OCI-LY7 (cell line): ENCODE data around the gene NIBAN1. TPM values are rescaled to one million over a fixed set of nuclear protein-coding genes. Genes with fewer than 3 reads are reported as not detected.

Experiments
- BruUV-seq: library from RNA; stranded (reverse); fragments of 400-500 nt; replicated peaks from 2 replicates; lab custom pipeline; 2021; lab: Mats Ljungman, UMichigan
- CTCF ChIA-PET: fragments of 300-600 bp; sonication (Branson Sonifier 250); formaldehyde crosslinking; loops from one replicate; lab custom pipeline; 2022; ENCODE audit warnings: antibody characterized with exemption; ENCODE audit not compliant: unreplicated experiment; lab: Charles Lee
- POLR2A ChIA-PET: fragments of 300-600 bp; sonication (Branson Sonifier 250); formaldehyde crosslinking; loops from one replicate; lab custom pipeline; 2022; ENCODE audit warnings: antibody characterized with exemption; lab: Charles Lee
- DNase-seq: peaks from one replicate; pipeline ENCODE4 v3.0.0-alpha.2; 2015; ENCODE audit warnings: low spot score
- H2AFZ ChIP-seq: fragments of 200-600 bp; sonication (generic), shearing (Covaris generic); 2 replicates; pipeline ENCODE4 v1.6.1; 2014; ENCODE audit warnings: mild to moderate bottlenecking, antibody characterized with exemption, low read length, moderate library complexity
- H3K27ac ChIP-seq: fragments of 200-600 bp; sonication (generic); 2 replicates; pipeline ENCODE4 v1.5.1; 2014; ENCODE audit warnings: mixed run types, low read depth, mild to moderate bottlenecking, moderate library complexity, low read length, inconsistent platforms; ENCODE audit not compliant: poor library complexity, severe bottlenecking
- H3K36me3 ChIP-seq: fragments of 200-600 bp; sonication (generic); 2 replicates; pipeline ENCODE4 v1.6.1; 2014; ENCODE audit warnings: mild to moderate bottlenecking, antibody characterized with exemption, low read length, moderate library complexity, mixed read lengths; ENCODE audit not compliant: insufficient read depth
- H3K4me1 ChIP-seq: fragments of 200-600 bp; sonication (generic); 2 replicates; pipeline ENCODE4 v1.5.1; 2014; ENCODE audit warnings: mild to moderate bottlenecking, low read length; ENCODE audit not compliant: insufficient read depth, poor library complexity, severe bottlenecking
- H3K4me2 ChIP-seq: fragments of 200-600 bp; sonication (generic); 2 replicates; pipeline ENCODE4 v1.6.1; 2014; ENCODE audit warnings: mild to moderate bottlenecking, low read length
- H3K4me3 ChIP-seq: fragments of 200-600 bp; sonication (generic); 2 replicates; pipeline ENCODE4 v1.5.1; 2014; ENCODE audit warnings: mild to moderate bottlenecking, low read depth, low read length; ENCODE audit not compliant: poor library complexity, severe bottlenecking
- H3K79me2 ChIP-seq: fragments of 200-600 bp; sonication (generic); 2 replicates; pipeline ENCODE4 v1.6.1; 2016; ENCODE audit warnings: low read depth, mild to moderate bottlenecking, low read length, moderate library complexity, mixed read lengths; ENCODE audit not compliant: insufficient read depth
- H3K9me2 ChIP-seq: fragments of 200-600 bp; sonication (generic); 2 replicates; pipeline ENCODE4 v1.6.1; 2016; ENCODE audit warnings: mild to moderate bottlenecking, low read length, mixed read lengths; ENCODE audit not compliant: insufficient read depth
- H3K9me3 ChIP-seq: fragments of 200-600 bp; sonication (generic); 2 replicates; pipeline ENCODE4 v1.6.1; 2014; ENCODE audit warnings: mild to moderate bottlenecking, mixed run types, low read length, mixed read lengths
- H4K20me1 ChIP-seq: fragments of 200-600 bp; sonication (generic); 2 replicates; pipeline ENCODE4 v1.6.1; 2014; ENCODE audit warnings: mild to moderate bottlenecking, antibody characterized with exemption, low read length, moderate library complexity, mixed read lengths; ENCODE audit not compliant: insufficient read depth
- EZH2phosphoT487 ChIP-seq: fragments of 200-600 bp; sonication (generic); IDR thresholded peaks from 2 replicates; pipeline ENCODE4 v1.6.1; 2018; ENCODE audit warnings: low read depth, borderline replicate concordance, mild to moderate bottlenecking, mixed run types, antibody characterized with exemption, low read length, moderate library complexity, mixed read lengths
- intact Hi-C: fragments of 100-400 bp; cut with micrococcal nuclease; formaldehyde crosslinking; loops from one replicate; pipeline ENCODE4 v1.10.0; 2022; ENCODE audit not compliant: unreplicated experiment
- total RNA-seq, 2 experiments: library from RNA; depleted of rRNA in 1 of 2; stranded (reverse); fragments of >200 nt in 1 of 2; shearing (Covaris generic) in 1 of 2; gene quantifications; 2 replicates each; pipeline ENCODE4 v1.2.3, GENCODE V29; 2014 to 2022
- TF ChIP-seq, protein P1 (sequence below): fragments of 200-600 bp; sonication (generic); conservative IDR thresholded peaks from 2 replicates; pipeline ENCODE4 v1.5.1; 2014; ENCODE audit warnings: mild to moderate bottlenecking, antibody characterized with exemption, low read length, moderate library complexity, mixed read lengths

NIBAN1 gene
- total RNA-seq, 2 experiments from 2014 or later, result not detected

DNA sequence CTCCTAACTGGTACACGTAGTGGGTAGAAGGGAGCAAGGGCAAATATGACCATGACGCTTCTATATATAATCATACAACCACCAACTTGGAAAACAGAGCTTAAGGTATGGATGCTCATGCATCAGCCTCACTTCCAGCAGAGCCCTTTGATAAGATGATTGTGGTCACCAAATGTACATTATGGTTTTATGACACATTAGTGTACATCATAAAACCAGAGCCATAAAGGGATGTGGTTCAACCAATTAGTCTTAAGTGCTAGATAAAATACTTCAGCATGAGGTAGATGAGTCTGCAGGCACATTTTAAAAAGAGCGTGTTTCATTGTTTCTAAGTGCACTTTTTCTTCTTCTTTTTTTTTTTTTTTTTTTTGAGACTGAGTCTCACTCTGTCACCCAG is 43.7 kb downstream of the NIBAN1 start:
- Histone ChIP-seq H3K9me3 (no peaks in the 10 kb centered on the region), H3K4me3 (no peak overlapping the region), H2AFZ (no peak overlapping the region), H3K4me2 (no peak overlapping the region), H3K27ac (no peak overlapping the region), H3K36me3 (no peaks in the 10 kb centered on the region), H4K20me1 (no peaks in the 10 kb centered on the region), H3K4me1 (no peaks in the 10 kb centered on the region), H3K9me2 (no peaks in the 10 kb centered on the region), H3K79me2 (no peaks in the 10 kb centered on the region)
- ChIA-PET CTCF (no interaction called here), POLR2A (no interaction called here)
- no TSS peak for BruUV-seq
- DNase-seq, result no peak
- no peak for TF ChIP-seq EZH2phosphoT487
- TF ChIP-seq, protein P1, sequence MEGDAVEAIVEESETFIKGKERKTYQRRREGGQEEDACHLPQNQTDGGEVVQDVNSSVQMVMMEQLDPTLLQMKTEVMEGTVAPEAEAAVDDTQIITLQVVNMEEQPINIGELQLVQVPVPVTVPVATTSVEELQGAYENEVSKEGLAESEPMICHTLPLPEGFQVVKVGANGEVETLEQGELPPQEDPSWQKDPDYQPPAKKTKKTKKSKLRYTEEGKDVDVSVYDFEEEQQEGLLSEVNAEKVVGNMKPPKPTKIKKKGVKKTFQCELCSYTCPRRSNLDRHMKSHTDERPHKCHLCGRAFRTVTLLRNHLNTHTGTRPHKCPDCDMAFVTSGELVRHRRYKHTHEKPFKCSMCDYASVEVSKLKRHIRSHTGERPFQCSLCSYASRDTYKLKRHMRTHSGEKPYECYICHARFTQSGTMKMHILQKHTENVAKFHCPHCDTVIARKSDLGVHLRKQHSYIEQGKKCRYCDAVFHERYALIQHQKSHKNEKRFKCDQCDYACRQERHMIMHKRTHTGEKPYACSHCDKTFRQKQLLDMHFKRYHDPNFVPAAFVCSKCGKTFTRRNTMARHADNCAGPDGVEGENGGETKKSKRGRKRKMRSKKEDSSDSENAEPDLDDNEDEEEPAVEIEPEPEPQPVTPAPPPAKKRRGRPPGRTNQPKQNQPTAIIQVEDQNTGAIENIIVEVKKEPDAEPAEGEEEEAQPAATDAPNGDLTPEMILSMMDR, result no peak
- intact Hi-C loops, result no loop called here

DNA sequence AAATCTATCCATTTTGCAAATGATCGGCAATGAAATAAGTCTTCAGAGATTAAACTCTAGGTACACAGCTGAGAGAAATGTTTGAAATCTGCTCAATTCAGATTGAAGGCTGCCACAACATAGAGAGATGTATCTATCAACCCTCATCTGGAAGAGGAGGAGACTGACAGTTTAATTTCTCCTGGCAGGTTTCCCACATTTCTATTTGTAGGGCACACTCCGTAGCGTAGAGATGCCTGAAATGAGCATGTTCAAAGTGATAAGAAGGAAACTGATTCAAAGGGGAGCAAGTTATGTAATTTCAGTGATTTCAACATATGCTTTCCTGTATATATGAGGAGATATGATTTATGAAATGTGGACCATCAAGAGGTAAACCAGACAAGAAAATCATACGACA is 44.1 kb downstream of the NIBAN1 start:
- no peak overlapping the region for H3K4me3 ChIP-seq
- no peaks in the 10 kb centered on the region for H4K20me1 ChIP-seq
- H3K9me2 ChIP-seq, result no peaks in the 10 kb centered on the region
- intact Hi-C loops, result no loop called here
- BruUV-seq, result no TSS peak
- no peaks in the 10 kb centered on the region for H3K36me3 ChIP-seq
- ChIA-PET POLR2A (no interaction called here), CTCF (no interaction called here)
- H3K4me2 ChIP-seq, result no peak overlapping the region
- DNase-seq, result no peak
- no peaks in the 10 kb centered on the region for H3K9me3 ChIP-seq
- no peak overlapping the region for H2AFZ ChIP-seq
- H3K79me2 ChIP-seq, result no peaks in the 10 kb centered on the region
- H3K4me1 ChIP-seq, result no peaks in the 10 kb centered on the region
- H3K27ac ChIP-seq, result no peak overlapping the region
- no peak for TF ChIP-seq EZH2phosphoT487
- TF ChIP-seq, protein P1, result no peak

DNA sequence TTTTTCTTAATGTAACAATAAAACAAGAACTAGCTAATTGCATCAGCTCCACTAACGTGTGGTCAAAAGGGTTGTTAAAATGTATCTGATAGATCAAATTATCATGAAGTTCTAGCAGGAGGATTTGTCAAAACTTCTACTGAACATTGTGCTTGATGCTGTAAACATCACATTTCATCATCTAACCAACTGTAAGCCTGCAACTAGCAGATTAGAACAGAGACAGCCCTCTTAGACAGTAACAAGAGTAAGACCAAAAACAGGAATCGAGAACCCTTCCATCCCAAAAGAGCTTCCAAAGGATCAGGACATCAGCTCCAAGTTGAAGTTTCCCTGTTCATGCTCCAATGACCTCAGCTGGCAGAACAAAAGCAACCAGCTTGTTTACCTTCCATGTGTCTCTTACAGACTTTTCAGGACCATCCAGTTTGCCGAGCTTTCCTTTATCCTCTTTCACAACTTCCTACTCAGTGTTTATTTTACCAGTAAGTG is 44.6 kb downstream of the NIBAN1 start:
- Histone ChIP-seq H2AFZ (no peak overlapping the region), H3K9me3 (no peaks in the 10 kb centered on the region), H3K4me2 (no peak overlapping the region), H4K20me1 (no peaks in the 10 kb centered on the region), H3K9me2 (no peaks in the 10 kb centered on the region), H3K4me1 (no peaks in the 10 kb centered on the region), H3K4me3 (no peak overlapping the region), H3K36me3 (no peaks in the 10 kb centered on the region), H3K27ac (no peak overlapping the region), H3K79me2 (no peaks in the 10 kb centered on the region)
- ChIA-PET CTCF (no interaction called here), POLR2A (interaction anchor here (0.7 kb wide), 1 partner anchor 52 kb away, joined by 3 read pairs; no protein-coding TSS in a partner anchor)
- DNase-seq, result no peak
- intact Hi-C loops, result no loop called here
- TF ChIP-seq EZH2phosphoT487, result no peak
- TF ChIP-seq, protein P1, result no peak
- BruUV-seq, result no TSS peak
